Loucy (cell line): Measurements from ENCODE around the gene NR2F1.

Experiments
- H2AFZ ChIP-seq: fragments of 200-600 bp; sonication (generic); 2 replicates; pipeline ENCODE4 v1.6.0; 2016; ENCODE audit warnings: antibody characterized with exemption, mild to moderate bottlenecking, low read length, moderate library complexity
- H3F3A ChIP-seq: fragments of 200-600 bp; 2 replicates; pipeline ENCODE4 v1.6.0; 2016; ENCODE audit warnings: antibody characterized with exemption, low read depth, mild to moderate bottlenecking
- H3K27me3 ChIP-seq: fragments of 200-600 bp; sonication (generic); 2 replicates; pipeline ENCODE4 v1.6.1; 2014; ENCODE audit warnings: low read length, mild to moderate bottlenecking; ENCODE audit not compliant: insufficient read depth, poor library complexity, severe bottlenecking
- H3K36me3 ChIP-seq: fragments of 200-600 bp; sonication (generic); 2 replicates; pipeline ENCODE4 v1.6.1; 2016; ENCODE audit warnings: low read length; ENCODE audit not compliant: insufficient read depth
- H3K4me1 ChIP-seq: fragments of 200-600 bp; sonication (generic); 2 replicates; pipeline ENCODE4 v1.5.1; 2014; ENCODE audit warnings: low read length, mild to moderate bottlenecking; ENCODE audit not compliant: insufficient read depth, poor library complexity, severe bottlenecking
- H3K4me2 ChIP-seq: fragments of 200-600 bp; sonication (generic); 2 replicates; pipeline ENCODE4 v1.6.0; 2014; ENCODE audit warnings: antibody characterized with exemption, low read length, low read depth, mild to moderate bottlenecking; ENCODE audit not compliant: poor library complexity, severe bottlenecking
- H3K4me3 ChIP-seq: fragments of 200-600 bp; sonication (generic); 2 replicates; pipeline ENCODE4 v1.5.1; 2014; ENCODE audit warnings: low read length, mild to moderate bottlenecking, mixed read lengths; ENCODE audit not compliant: poor library complexity, severe bottlenecking
- H3K79me2 ChIP-seq: fragments of 200-600 bp; sonication (generic); 2 replicates; pipeline ENCODE4 v1.6.1; 2014; ENCODE audit warnings: low read length; ENCODE audit not compliant: insufficient read depth
- H3K9ac ChIP-seq: fragments of 200-600 bp; sonication (generic); 2 replicates; pipeline ENCODE4 v1.6.0; 2014; ENCODE audit warnings: mild to moderate bottlenecking, low read depth, low read length, moderate library complexity; ENCODE audit not compliant: poor library complexity, severe bottlenecking
- H3K9me2 ChIP-seq: fragments of 200-600 bp; sonication (generic); replicated peaks from 2 replicates; pipeline ENCODE4 v1.6.1; 2016; ENCODE audit warnings: low read depth, low read length, mixed read lengths
- H3K9me3 ChIP-seq: fragments of 200-600 bp; sonication (generic); 2 replicates; pipeline ENCODE4 v1.6.1; 2014; ENCODE audit warnings: mild to moderate bottlenecking, antibody characterized with exemption, low read length, low read depth; ENCODE audit not compliant: insufficient read depth
- H4K20me1 ChIP-seq: fragments of 200-600 bp; sonication (generic); 2 replicates; pipeline ENCODE4 v1.6.0; 2014; ENCODE audit warnings: antibody characterized with exemption, low read length, mild to moderate bottlenecking; ENCODE audit not compliant: insufficient read depth, poor library complexity, severe bottlenecking
- CTCF ChIP-seq: fragments of 200-600 bp; sonication (generic); conservative IDR thresholded peaks from 2 replicates; pipeline ENCODE4 v1.5.1; 2014; ENCODE audit warnings: mild to moderate bottlenecking, antibody characterized with exemption, low read length
- EZH2phosphoT487 ChIP-seq: fragments of 200-600 bp; IDR thresholded peaks from 2 replicates; pipeline ENCODE4 v1.6.1; 2018; ENCODE audit warnings: antibody characterized with exemption, mild to moderate bottlenecking, moderate library complexity, borderline replicate concordance

NR2F1 gene

DNA sequence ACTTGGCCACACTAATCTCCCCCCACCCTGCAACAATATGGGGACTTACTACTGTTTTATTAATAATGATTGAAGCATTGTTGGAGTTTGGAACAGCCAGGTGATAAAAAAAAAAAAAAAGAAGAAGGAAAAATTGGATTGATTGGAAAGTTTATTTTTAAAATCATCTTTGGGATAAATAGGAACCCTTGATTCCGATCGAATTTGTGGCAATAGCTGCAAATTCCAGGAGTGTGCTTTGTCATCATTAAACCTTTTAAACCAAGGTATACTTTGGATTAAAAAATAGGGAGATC, 907 bp upstream of the NR2F1 start:
- H3F3A ChIP-seq, result no peaks in the 10 kb centered on the region
- H3K9me3 ChIP-seq, result no peaks in the 10 kb centered on the region
- H2AFZ ChIP-seq, result peak overlapping the region; percentile 73; the same call in 1 of the 2 replicates
- peak overlapping the region; percentile 68 for H3K4me2 ChIP-seq
- H3K4me1 ChIP-seq, result no peaks in the 10 kb centered on the region
- no peaks in the 10 kb centered on the region for H4K20me1 ChIP-seq
- peak overlapping the region; percentile 69 for H3K4me3 ChIP-seq
- no peaks in the 10 kb centered on the region for H3K79me2 ChIP-seq
- TF ChIP-seq CTCF, result no peak
- TF ChIP-seq EZH2phosphoT487, result no peak
- no peaks in the 10 kb centered on the region for H3K9me2 ChIP-seq
- H3K27me3 ChIP-seq, result no peaks in the 10 kb centered on the region
- H3K9ac ChIP-seq, result peak overlapping the region; percentile 32
- H3K36me3 ChIP-seq, result no peaks in the 10 kb centered on the region

DNA sequence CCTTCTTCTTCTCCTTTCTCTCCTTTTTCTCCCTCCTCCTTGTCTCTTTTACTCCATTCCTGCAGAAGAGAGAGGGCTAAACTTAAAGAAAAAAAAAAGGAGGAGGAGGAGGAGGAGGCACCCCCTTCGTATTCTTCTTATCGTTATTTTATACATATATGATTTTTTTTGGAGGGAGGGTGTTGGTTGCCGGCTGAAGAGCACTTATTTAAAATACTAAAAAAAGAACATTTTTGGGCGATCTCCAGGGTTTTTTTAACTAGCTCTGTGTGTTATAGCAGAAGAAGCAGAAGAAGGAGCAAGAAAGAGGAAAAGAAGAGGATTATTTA, 381 bp downstream of the NR2F1 start:
- H3K36me3 ChIP-seq, result no peaks in the 10 kb centered on the region
- H3K4me3 ChIP-seq, result no peak overlapping the region
- no peak overlapping the region for H3K9ac ChIP-seq
- no peaks in the 10 kb centered on the region for H3K27me3 ChIP-seq
- no peak overlapping the region for H2AFZ ChIP-seq
- H3K79me2 ChIP-seq, result no peaks in the 10 kb centered on the region
- TF ChIP-seq EZH2phosphoT487 (no peak), CTCF (no peak)
- no peaks in the 10 kb centered on the region for H3F3A ChIP-seq
- H3K4me1 ChIP-seq, result no peaks in the 10 kb centered on the region
- H3K9me2 ChIP-seq, result no peaks in the 10 kb centered on the region
- H3K4me2 ChIP-seq, result no peak overlapping the region
- H3K9me3 ChIP-seq, result no peaks in the 10 kb centered on the region
- H4K20me1 ChIP-seq, result no peaks in the 10 kb centered on the region

GRCh38 chr5:93583768-93584595, 960 bp downstream of the NR2F1 start:
- no peak overlapping the region for H2AFZ ChIP-seq
- TF ChIP-seq CTCF (no peak), EZH2phosphoT487 (no peak)
- H4K20me1 ChIP-seq, result no peaks in the 10 kb centered on the region
- H3K27me3 ChIP-seq, result no peaks in the 10 kb centered on the region
- H3K4me1 ChIP-seq, result no peaks in the 10 kb centered on the region
- H3K9ac ChIP-seq, result no peak overlapping the region
- H3K4me3 ChIP-seq, result no peak overlapping the region
- no peak overlapping the region for H3K4me2 ChIP-seq
- H3K9me2 ChIP-seq, result no peaks in the 10 kb centered on the region
- no peaks in the 10 kb centered on the region for H3F3A ChIP-seq
- no peaks in the 10 kb centered on the region for H3K36me3 ChIP-seq
- no peaks in the 10 kb centered on the region for H3K9me3 ChIP-seq
- no peaks in the 10 kb centered on the region for H3K79me2 ChIP-seq
